Measurements from ENCODE around the gene PRDM2. TPM values are rescaled to one million over a fixed set of nuclear protein-coding genes. Genes with fewer than 3 reads are reported as not detected.
A peak's percentile ranks its signal among the peaks of the same experiment; 100 is the strongest.

PRDM2 gene
- total RNA-seq, 1 donor from 2014 or later: 55.2 TPM

DNA sequence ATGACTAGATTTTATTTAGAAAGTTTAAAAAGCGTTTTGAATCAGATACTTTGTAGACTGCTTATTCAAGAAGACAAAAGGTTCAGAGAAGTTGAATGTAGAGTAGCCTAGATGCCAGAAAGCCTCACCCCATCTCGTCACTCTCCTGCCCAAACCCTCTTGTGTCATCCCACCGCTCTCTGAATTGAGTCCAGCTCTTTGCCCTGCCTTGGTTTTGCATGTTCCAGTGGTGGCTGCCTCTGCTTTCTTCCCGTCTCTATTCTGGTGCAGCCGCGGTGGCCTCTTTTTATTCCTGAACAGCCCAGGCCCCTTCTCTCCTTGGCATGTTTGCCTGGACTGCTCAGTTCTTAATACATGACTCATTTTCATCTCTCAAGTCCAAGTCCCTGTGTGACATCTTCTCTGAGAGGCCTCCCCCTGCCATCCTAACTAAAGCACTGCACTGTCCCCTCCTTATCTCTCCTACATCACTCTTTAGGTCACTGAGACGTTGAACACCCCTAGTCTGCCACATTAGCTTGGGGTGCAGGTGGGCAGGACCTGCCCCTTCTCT lies 22.9 kb downstream of the PRDM2 start:
- no peak for TF ChIP-seq CTCF (conservative IDR thresholded peaks at IDR 0.05)
- Mint-ChIP-seq H3K27me3 (ENCODE audit: low read depth) (no peaks in the 10 kb centered on the region), H3K4me3 (no peak overlapping the region), H3K36me3 (ENCODE audit: low read depth) (peaks cover 4% of the 10 kb centered on the region), H3K27ac (ENCODE audit: unreplicated experiment) (no peak overlapping the region), H3K4me1 (peaks cover 8% of the 10 kb centered on the region), H3K9me3 (no peaks in the 10 kb centered on the region)
- no peak for DNase-seq (ENCODE audit: low read depth, low spot score)

DNA sequence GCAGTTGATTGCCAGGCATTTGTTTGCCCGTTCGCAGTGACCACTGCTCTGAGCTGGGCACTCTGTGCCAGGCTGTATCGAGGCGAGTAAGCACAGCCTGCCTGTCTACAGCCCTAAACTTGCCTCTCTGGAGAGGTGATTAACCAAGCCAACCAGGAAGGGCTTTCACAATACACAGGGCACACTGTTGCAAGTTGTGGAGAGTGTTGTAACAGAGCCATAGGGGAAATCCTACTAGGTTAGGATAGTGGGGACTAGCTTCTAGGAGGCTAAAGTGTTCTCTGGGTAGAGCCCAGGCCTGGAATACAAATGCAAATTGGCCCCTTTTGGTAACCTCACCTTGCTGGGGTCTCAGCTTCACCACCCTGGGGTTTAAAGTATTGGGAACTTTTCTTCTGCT lies 23.8 kb downstream of the PRDM2 start:
- Mint-ChIP-seq H3K4me1 (peaks cover 17% of the 10 kb centered on the region), H3K9me3 (no peaks in the 10 kb centered on the region), H3K36me3 (ENCODE audit: low read depth) (no peaks in the 10 kb centered on the region), H3K4me3 (no peak overlapping the region), H3K27me3 (ENCODE audit: low read depth) (no peaks in the 10 kb centered on the region), H3K27ac (ENCODE audit: unreplicated experiment) (no peak overlapping the region)
- no peak for TF ChIP-seq CTCF (conservative IDR thresholded peaks at IDR 0.05)
- no peak for DNase-seq (ENCODE audit: low read depth, low spot score)

DNA sequence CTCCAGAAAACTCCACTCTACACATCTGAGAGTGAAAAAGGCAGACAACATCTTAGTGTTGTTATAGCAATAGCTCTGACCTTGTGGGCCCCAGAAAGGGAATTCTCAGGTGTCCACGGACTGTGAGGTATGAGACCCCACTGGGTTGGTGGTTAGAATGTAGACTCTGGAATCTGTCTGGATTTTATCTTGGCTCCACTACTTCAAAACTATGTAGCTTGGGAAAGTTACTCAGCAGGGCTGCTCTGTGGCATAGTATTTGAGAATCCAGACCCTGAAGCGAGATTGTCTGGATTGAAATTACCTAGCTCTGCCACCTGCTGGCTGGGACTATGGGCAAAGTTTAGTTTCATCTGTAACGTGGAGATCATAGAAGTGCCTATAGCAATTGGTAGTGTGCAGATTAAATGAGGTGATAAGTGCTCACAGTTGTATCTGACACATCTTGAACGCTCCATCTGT lies 25.8 kb downstream of the PRDM2 start:
- no peak for DNase-seq (ENCODE audit: low read depth, low spot score)
- Mint-ChIP-seq H3K4me1 (peaks cover 32% of the 10 kb centered on the region), H3K27me3 (ENCODE audit: low read depth) (no peaks in the 10 kb centered on the region), H3K4me3 (no peak overlapping the region), H3K27ac (ENCODE audit: unreplicated experiment) (no peak overlapping the region), H3K36me3 (ENCODE audit: low read depth) (no peaks in the 10 kb centered on the region), H3K9me3 (no peaks in the 10 kb centered on the region)
- TF ChIP-seq CTCF (conservative IDR thresholded peaks at IDR 0.05): peak; percentile 64

- H3K4me1 Mint-ChIP-seq: peaks cover 32% of the 10 kb centered on the region
- no peaks in the 10 kb centered on the region for H3K27me3 Mint-ChIP-seq (ENCODE audit: low read depth)
- no peak for TF ChIP-seq CTCF (conservative IDR thresholded peaks at IDR 0.05)
- H3K9me3 Mint-ChIP-seq: no peaks in the 10 kb centered on the region
- no peak overlapping the region for H3K4me3 Mint-ChIP-seq
- DNase-seq (ENCODE audit: low read depth, low spot score): no peak
- peaks cover 2% of the 10 kb centered on the region for H3K36me3 Mint-ChIP-seq (ENCODE audit: low read depth)
- H3K27ac Mint-ChIP-seq (ENCODE audit: unreplicated experiment): no peak overlapping the region
Measured at GRCh38 chr1:13728091-13728715, 28.2 kb downstream of the PRDM2 start.

GRCh38 chr1:13730291-13730690 lies 30.3 kb downstream of the PRDM2 start:
- DNase-seq (ENCODE audit: low read depth, low spot score): no peak
- no peak for TF ChIP-seq CTCF (conservative IDR thresholded peaks at IDR 0.05)
- peaks cover 32% of the 10 kb centered on the region for H3K4me1 Mint-ChIP-seq
- H3K4me3 Mint-ChIP-seq: no peak overlapping the region
- H3K27ac Mint-ChIP-seq (ENCODE audit: unreplicated experiment): no peak overlapping the region
- H3K36me3 Mint-ChIP-seq (ENCODE audit: low read depth): peaks cover 2% of the 10 kb centered on the region
- H3K27me3 Mint-ChIP-seq (ENCODE audit: low read depth): no peaks in the 10 kb centered on the region
- H3K9me3 Mint-ChIP-seq: no peaks in the 10 kb centered on the region

All from neural crest cell (in vitro differentiated cells).